ENCODE results near the gene MGRN1.

DNA sequence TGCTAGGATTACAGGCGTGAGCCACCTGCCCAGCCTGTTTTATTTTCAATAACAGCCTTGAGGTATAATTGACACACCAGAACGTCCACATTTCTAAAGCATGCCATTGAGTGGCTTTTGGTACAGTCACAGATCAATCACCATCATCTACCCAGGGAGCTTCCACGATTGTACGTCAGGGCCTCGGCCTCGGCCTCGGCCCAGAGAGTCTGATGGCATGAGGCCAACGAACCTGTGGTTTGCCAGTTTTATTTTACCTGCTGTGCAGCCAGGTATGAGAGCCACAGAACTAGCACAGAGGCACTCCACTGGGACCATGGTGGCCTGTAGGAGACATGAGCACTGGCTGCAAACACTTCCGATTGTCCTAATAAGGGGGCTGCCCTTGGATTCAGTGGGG lies 18.3 kb upstream of the MGRN1 start:
- TF ChIP-seq, protein P1, sequence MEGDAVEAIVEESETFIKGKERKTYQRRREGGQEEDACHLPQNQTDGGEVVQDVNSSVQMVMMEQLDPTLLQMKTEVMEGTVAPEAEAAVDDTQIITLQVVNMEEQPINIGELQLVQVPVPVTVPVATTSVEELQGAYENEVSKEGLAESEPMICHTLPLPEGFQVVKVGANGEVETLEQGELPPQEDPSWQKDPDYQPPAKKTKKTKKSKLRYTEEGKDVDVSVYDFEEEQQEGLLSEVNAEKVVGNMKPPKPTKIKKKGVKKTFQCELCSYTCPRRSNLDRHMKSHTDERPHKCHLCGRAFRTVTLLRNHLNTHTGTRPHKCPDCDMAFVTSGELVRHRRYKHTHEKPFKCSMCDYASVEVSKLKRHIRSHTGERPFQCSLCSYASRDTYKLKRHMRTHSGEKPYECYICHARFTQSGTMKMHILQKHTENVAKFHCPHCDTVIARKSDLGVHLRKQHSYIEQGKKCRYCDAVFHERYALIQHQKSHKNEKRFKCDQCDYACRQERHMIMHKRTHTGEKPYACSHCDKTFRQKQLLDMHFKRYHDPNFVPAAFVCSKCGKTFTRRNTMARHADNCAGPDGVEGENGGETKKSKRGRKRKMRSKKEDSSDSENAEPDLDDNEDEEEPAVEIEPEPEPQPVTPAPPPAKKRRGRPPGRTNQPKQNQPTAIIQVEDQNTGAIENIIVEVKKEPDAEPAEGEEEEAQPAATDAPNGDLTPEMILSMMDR (IDR thresholded peaks at IDR 0.05; ENCODE audit: insufficient read depth, low read depth, low read length) = no peak
- TF ChIP-seq EZH2 (IDR thresholded peaks at IDR 0.05; ENCODE audit: insufficient read depth, low read length) = no peak

Measured in astrocyte (in vitro differentiated cells and primary cell).